ENCODE measurements around the gene DCC. TPM values are rescaled to one million over a fixed set of nuclear protein-coding genes. Genes with fewer than 3 reads are reported as not detected.

Gene DCC
- total and polyA plus RNA-seq, 11 donors: 0.02 TPM; not detected in 10

DNA sequence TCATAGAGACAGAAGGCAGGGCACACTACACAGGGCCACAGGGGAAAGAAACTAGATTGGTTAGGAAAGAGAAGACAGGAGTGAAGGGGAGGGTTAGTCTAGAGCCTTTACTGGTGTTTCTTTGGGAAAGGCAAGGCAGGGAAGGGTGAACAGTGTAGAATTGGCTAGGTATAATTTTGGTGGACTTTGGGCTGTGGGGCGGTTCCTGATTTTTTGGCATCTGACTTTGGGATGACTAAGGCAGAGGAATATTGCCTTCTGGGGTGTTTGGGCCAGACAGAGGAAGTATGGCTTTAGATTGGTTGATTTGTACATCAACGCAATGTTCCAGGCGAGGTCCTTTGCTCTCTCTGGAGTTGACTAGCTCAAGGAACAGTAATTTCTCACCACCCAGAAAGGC is 534.8 kb downstream of the DCC start:
- H3K27ac ChIP-seq: no peak overlapping the region
- H3K9me3 ChIP-seq: no peaks in the 10 kb centered on the region
- no peaks in the 10 kb centered on the region for H3K36me3 ChIP-seq
- H3K4me1 ChIP-seq: no peaks in the 10 kb centered on the region
- intact Hi-C loops (cut with DNase I): no loop called here
- DNase-seq: no peak
- no peaks in the 10 kb centered on the region for H3K27me3 ChIP-seq
- TF ChIP-seq POLR2A (IDR thresholded peaks at IDR 0.05) (no peak), CTCF (IDR thresholded peaks at IDR 0.05) (no peak)
- no peak overlapping the region for H3K4me3 ChIP-seq
- 78 to 87% (median 85%) methylated on average over 3 of the region's 3 CpGs for WGBS, 4 donors
- no peak for ATAC-seq

DNA sequence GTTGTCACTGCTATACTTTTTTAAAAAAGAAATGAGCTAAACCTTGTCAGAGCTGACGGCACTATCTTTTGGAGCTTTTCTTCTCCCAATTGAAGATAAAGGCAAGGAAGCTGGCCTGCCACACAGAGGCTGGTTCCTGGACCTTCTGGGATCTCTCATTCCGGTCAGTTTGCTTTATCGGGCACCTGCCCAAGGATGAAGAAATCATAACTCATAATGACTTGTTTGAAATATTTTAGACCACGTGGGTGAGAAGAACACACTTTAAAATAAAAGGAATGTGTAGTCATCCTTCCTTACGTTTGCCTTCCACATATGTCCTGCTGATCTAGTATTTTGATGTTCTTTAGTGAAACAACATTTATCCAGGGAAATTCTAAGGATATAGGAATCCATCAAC is 535.7 kb downstream of the DCC start:
- intact Hi-C loops (cut with DNase I): no loop called here
- Histone ChIP-seq H3K36me3 (no peaks in the 10 kb centered on the region), H3K27me3 (no peaks in the 10 kb centered on the region), H3K4me1 (no peaks in the 10 kb centered on the region), H3K9me3 (peaks cover 0 to 2% (median 0%) of the 10 kb centered on the region in 12 donors), H3K27ac (no peak overlapping the region), H3K4me3 (no peak overlapping the region)
- ATAC-seq: no peak
- TF ChIP-seq CTCF (IDR thresholded peaks at IDR 0.05): no peak
- TF ChIP-seq POLR2A (IDR thresholded peaks at IDR 0.05): no peak
- DNase-seq: no peak
- 46 to 55% (median 48%) methylated on average over 5 of the region's 5 CpGs for WGBS, 4 donors

GRCh38 chr18:52888014-52888413 is 548.0 kb downstream of the DCC start:
- ATAC-seq (no peak), DNase-seq (no peak)
- no peak overlapping the region for H3K4me3 ChIP-seq
- H3K27ac ChIP-seq: no peak overlapping the region
- intact Hi-C loops (cut with DNase I): no loop called here
- TF ChIP-seq POLR2A (IDR thresholded peaks at IDR 0.05): no peak
- TF ChIP-seq CTCF (IDR thresholded peaks at IDR 0.05): no peak
- H3K9me3 ChIP-seq: peaks cover 0 to 5% (median 0%) of the 10 kb centered on the region in 12 donors
- no peaks in the 10 kb centered on the region for H3K27me3 ChIP-seq
- H3K4me1 ChIP-seq: no peaks in the 10 kb centered on the region
- H3K36me3 ChIP-seq: no peaks in the 10 kb centered on the region

GRCh38 chr18:52894801-52895200 is 554.8 kb downstream of the DCC start:
- intact Hi-C loops (cut with DNase I): no loop called here
- no peak for ATAC-seq
- Histone ChIP-seq H3K27me3 (no peaks in the 10 kb centered on the region), H3K9me3 (no peaks in the 10 kb centered on the region), H3K4me1 (peaks cover 0 to 2% (median 0%) of the 10 kb centered on the region in 12 donors), H3K4me3 (no peak overlapping the region), H3K36me3 (no peaks in the 10 kb centered on the region), H3K27ac (no peak overlapping the region)
- 51 to 64% (median 61%) methylated on average over 3 of the region's 3 CpGs for WGBS, 4 donors
- no peak for DNase-seq
- TF ChIP-seq CTCF (IDR thresholded peaks at IDR 0.05) (no peak), POLR2A (IDR thresholded peaks at IDR 0.05) (no peak)
